Large intestine (tissue), 3 donors: ENCODE measurements around the gene GPR132. TPM values are rescaled to one million over a fixed set of nuclear protein-coding genes. Genes with fewer than 3 reads are reported as not detected.
"Not testable (repeated sequence)": the region's sequence is repeated elsewhere in the genome, so short reads cannot be mapped to it uniquely, and the experiment has no call there.

ENCODE experiments used
- DNase-seq, 2 donors: peaks; one replicate each; pipeline versions ENCODE4 v3.0.0 to v3.0.0-alpha.2; 2013
- H3K27ac ChIP-seq: one replicate; pipeline ENCODE4 v1.5.1; 2013; ENCODE audit warnings: low read length
- H3K27me3 ChIP-seq: 2 replicates; pipeline ENCODE4 v1.6.1; 2013; ENCODE audit warnings: low read length; ENCODE audit not compliant: control insufficient read depth, insufficient read depth
- H3K36me3 ChIP-seq: 2 replicates; pipeline ENCODE4 v1.6.1; 2013; ENCODE audit warnings: low read length; ENCODE audit not compliant: control insufficient read depth, insufficient read depth
- H3K4me1 ChIP-seq: one replicate; pipeline ENCODE4 v1.6.1; 2013; ENCODE audit warnings: low read length; ENCODE audit not compliant: control insufficient read depth, insufficient read depth
- H3K4me3 ChIP-seq: one replicate; pipeline ENCODE4 v1.5.1; 2013; ENCODE audit warnings: low read length
- H3K9me3 ChIP-seq: one replicate; pipeline ENCODE4 v1.6.1; 2013; ENCODE audit warnings: mild to moderate bottlenecking, low read depth, low read length, moderate library complexity; ENCODE audit not compliant: control insufficient read depth
- WGBS: methylation state at CpG from one replicate; pipeline ENCODE4 v1.1.5; 2013; ENCODE audit warnings: low lambda C conversion rate; ENCODE audit not compliant: insufficient coverage; 5-methylcytosine and 5-hydroxymethylcytosine counted together
- polyA plus RNA-seq: library from polyadenylated mRNA; unstranded; fragments of 120-200 nt; gene quantifications from one replicate; pipeline ENCODE4 v1.2.1, GENCODE V29; 2013

GPR132 gene
- polyA plus RNA-seq, 1 donor, result 1.5 TPM

- DNase-seq, result no peak
- no peaks in the 10 kb centered on the region for H3K27me3 ChIP-seq
- no peaks in the 10 kb centered on the region for H3K9me3 ChIP-seq
- H3K36me3 ChIP-seq, result no peaks in the 10 kb centered on the region
- H3K27ac ChIP-seq, result no peak overlapping the region
- no peak overlapping the region for H3K4me3 ChIP-seq
- WGBS, result 73% methylated on average over 3 of the region's 12 CpGs
- no peaks in the 10 kb centered on the region for H3K4me1 ChIP-seq
These were observed 36.8 kb downstream of the GPR132 start for GRCh38 chr14:105028251-105028927.

- not testable (repeated sequence) for DNase-seq, H3K27ac ChIP-seq
- WGBS, result no CpG with 5 or more reads among the region's 4 CpGs
These were observed 37.5 kb downstream of the GPR132 start for GRCh38 chr14:105027718-105028117.

GRCh38 chr14:105026802-105027563, 38.2 kb downstream of the GPR132 start:
- H3K27ac ChIP-seq, result no peak overlapping the region
- peaks cover 5% of the 10 kb centered on the region for H3K4me1 ChIP-seq
- no peaks in the 10 kb centered on the region for H3K27me3 ChIP-seq
- H3K36me3 ChIP-seq, result no peaks in the 10 kb centered on the region
- no peak overlapping the region for H3K4me3 ChIP-seq
- WGBS, result 50% methylated on average over 1 of the region's 1 CpG
- no peaks in the 10 kb centered on the region for H3K9me3 ChIP-seq
- DNase-seq, result no peak

More at GRCh38 chr14:105027718-105028117, 37.5 kb downstream of the GPR132 start:
- H3K4me3 ChIP-seq, H3K27me3 ChIP-seq, H3K9me3 ChIP-seq, H3K36me3 ChIP-seq, H3K4me1 ChIP-seq: not testable (repeated sequence)

- DNase-seq, result no peak
- H3K4me3 ChIP-seq, result no peak overlapping the region
- no peaks in the 10 kb centered on the region for H3K36me3 ChIP-seq
- H3K9me3 ChIP-seq, result no peaks in the 10 kb centered on the region
- peaks cover 6% of the 10 kb centered on the region for H3K4me1 ChIP-seq
- 100% methylated on average over 3 of the region's 16 CpGs for WGBS
- no peaks in the 10 kb centered on the region for H3K27me3 ChIP-seq
- H3K27ac ChIP-seq, result no peak overlapping the region
These were observed 39.0 kb downstream of the GPR132 start for GRCh38 chr14:105026033-105026785.

GRCh38 chr14:105025429-105025828, 39.8 kb downstream of the GPR132 start:
- peaks cover 6% of the 10 kb centered on the region for H3K4me1 ChIP-seq
- WGBS, result no CpG with 5 or more reads among the region's 6 CpGs
- no peaks in the 10 kb centered on the region for H3K27me3 ChIP-seq
- no peak overlapping the region for H3K27ac ChIP-seq
- no peaks in the 10 kb centered on the region for H3K36me3 ChIP-seq
- H3K4me3 ChIP-seq, result no peak overlapping the region
- DNase-seq, result no peak
- H3K9me3 ChIP-seq, result no peaks in the 10 kb centered on the region

- Histone ChIP-seq H3K36me3 (no peaks in the 10 kb centered on the region), H3K9me3 (no peaks in the 10 kb centered on the region), H3K4me3 (no peak overlapping the region), H3K27me3 (no peaks in the 10 kb centered on the region), H3K4me1 (peaks cover 19% of the 10 kb centered on the region), H3K27ac (no peak overlapping the region)
- no peak for DNase-seq
- WGBS, result no CpG with 5 or more reads among the region's 4 CpGs
These were observed 41.3 kb downstream of the GPR132 start for GRCh38 chr14:105023791-105024480.

GRCh38 chr14:105023144-105023543, 42.1 kb downstream of the GPR132 start:
- no peaks in the 10 kb centered on the region for H3K36me3 ChIP-seq
- no peaks in the 10 kb centered on the region for H3K9me3 ChIP-seq
- WGBS, result 100% methylated on average over 5 of the region's 11 CpGs
- DNase-seq, result no peak
- peaks cover 19% of the 10 kb centered on the region for H3K4me1 ChIP-seq
- no peak overlapping the region for H3K27ac ChIP-seq
- no peak overlapping the region for H3K4me3 ChIP-seq
- H3K27me3 ChIP-seq, result no peaks in the 10 kb centered on the region

GRCh38 chr14:105022276-105022670, 43.0 kb downstream of the GPR132 start:
- peak overlapping the region; percentile 66 for H3K4me3 ChIP-seq
- H3K27me3 ChIP-seq, result no peaks in the 10 kb centered on the region
- H3K36me3 ChIP-seq, result no peaks in the 10 kb centered on the region
- no peak for DNase-seq
- H3K27ac ChIP-seq, result no peak overlapping the region
- no CpG with 5 or more reads among the region's 2 CpGs for WGBS
- H3K9me3 ChIP-seq, result no peaks in the 10 kb centered on the region
- peaks cover 19% of the 10 kb centered on the region for H3K4me1 ChIP-seq

GRCh38 chr14:105021656-105022275, 43.5 kb downstream of the GPR132 start:
- Histone ChIP-seq H3K4me1 (peaks cover 19% of the 10 kb centered on the region), H3K27ac (peak overlapping the region; percentile 90), H3K36me3 (no peaks in the 10 kb centered on the region), H3K4me3 (peak overlapping the region; percentile 66), H3K9me3 (no peaks in the 10 kb centered on the region), H3K27me3 (no peaks in the 10 kb centered on the region)
- 0% methylated on average over 1 of the region's 20 CpGs for WGBS
- DNase-seq, result peak; percentile 70 to 85
